CD4-positive, alpha-beta T cell treated with Interleukin-10 for 1 hour (primary cell): ENCODE data around the gene HHIP.

Experiments used
- DNase-seq: peaks from one replicate; pipeline ENCODE4 v3.0.0-alpha.2; 2020

HHIP gene

GRCh38 chr4:144709793-144710525 lies 64.0 kb downstream of the HHIP start:
- DNase-seq, result no peak

DNA sequence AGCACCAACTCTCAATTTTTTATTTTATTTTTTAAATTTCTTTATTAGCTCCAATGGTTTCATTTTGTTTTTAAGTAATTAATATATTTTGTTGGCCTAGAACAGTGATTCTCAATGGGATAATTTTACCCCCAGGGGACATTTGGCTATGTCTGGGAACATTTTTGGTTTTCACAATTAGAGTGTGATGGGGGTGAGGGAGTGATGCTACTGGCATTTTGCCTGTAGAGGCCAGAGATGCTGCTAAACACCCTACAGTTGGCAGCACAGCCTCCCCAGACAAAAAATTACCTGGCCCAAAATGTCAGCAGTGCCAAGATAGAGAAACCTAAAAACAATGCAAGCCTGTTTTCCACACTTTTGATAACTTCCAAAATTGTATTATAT lies 64.6 kb downstream of the HHIP start:
- no peak for DNase-seq

DNA sequence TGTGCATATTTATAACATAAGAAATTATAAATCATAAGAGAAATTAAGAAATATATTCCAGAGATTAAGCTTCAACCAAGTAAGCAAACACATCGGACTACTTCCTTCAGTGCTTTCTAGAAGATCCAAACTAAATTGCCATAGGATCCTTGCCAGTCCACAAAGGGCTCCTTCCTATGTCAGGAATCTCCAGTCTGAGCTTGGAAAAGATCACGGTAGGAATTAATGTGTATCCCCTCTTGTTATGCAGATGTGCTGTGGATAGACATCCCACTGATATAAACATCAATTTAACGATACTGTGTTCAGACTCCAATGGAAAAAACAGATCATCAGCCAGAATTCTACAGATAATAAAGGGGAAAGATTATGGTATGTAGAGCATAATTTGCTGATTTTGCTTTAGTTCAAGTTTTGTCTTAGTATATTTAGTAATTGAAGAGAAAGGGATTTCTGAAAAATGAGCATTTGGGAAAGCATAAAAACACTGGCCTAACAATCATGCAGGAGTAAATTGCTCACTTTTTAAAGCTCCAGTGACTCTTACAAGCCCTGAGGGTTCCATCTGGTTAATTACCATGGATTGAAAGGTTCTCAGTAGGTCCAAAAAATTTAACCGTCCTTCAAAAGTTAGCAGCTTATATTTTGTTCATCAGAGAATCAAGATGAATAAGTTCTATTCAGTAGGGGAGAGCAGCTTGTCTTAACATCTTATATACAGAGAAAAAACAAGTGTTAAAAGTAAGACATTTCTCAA lies 65.9 kb downstream of the HHIP start:
- DNase-seq, result no peak

DNA sequence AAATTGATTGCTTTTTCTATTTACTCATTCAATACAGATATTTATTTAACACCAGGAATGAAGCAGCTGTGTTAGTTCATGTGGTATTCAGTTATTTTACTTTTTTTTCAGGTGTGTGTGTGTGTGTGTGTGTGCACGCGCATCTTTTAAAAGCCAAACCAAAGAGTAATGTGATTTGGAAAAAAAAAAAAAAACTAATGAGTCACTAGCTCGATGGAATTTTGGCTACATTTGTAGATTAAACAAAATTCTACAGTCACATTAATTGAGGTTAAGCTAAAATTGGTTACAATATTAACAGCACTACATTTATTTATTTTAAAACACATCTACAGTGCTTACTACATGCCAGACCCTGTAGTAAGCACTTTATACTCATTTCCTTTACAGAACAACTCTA lies 66.8 kb downstream of the HHIP start:
- DNase-seq, result no peak

DNA sequence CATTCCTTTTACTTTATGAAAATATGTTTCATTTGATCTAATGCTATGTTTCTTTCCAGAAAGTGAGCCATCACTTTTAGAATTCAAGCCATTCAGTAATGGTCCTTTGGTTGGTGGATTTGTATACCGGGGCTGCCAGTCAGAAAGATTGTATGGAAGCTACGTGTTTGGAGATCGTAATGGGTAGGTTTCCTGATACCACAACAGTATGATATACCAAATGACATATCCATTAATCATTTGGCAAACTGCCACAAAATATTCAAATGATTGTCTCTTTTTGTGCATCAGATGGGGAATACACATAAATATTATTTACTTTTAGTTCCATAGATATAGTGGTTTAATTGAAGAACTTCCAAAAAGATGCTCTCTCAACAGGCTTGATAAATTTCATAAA lies 68.2 kb downstream of the HHIP start:
- DNase-seq, result no peak

- DNase-seq, result no peak
Observed at GRCh38 chr4:144715230-144715629, 69.3 kb downstream of the HHIP start.

GRCh38 chr4:144716778-144717177 lies 70.8 kb downstream of the HHIP start:
- no peak for DNase-seq

GRCh38 chr4:144718958-144719512 lies 73.1 kb downstream of the HHIP start:
- no peak for DNase-seq

GRCh38 chr4:144720491-144720890 lies 74.5 kb downstream of the HHIP start:
- DNase-seq, result no peak

GRCh38 chr4:144721994-144722393 lies 76.0 kb downstream of the HHIP start:
- DNase-seq, result no peak

GRCh38 chr4:144723471-144723870 lies 77.5 kb downstream of the HHIP start:
- no peak for DNase-seq

DNA sequence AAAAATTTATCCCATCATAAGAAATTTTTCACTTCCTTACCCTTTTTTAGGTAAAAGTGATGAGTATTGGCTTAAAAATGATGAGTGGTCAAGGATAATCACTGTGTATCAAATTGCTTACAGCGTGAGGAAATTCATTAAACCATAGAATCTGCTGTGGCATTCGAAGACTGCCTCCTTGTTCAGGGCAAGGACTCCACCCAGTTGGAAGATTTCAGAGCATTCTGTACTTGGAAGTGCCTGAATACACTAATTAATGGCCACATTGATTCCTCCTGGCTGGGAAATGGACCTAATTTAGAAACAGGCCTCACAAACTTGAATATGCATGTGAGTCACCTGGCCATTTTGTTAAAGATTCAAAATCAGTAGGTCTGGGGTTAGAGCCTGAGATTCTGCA lies 83.2 kb downstream of the HHIP start:
- DNase-seq, result no peak

DNA sequence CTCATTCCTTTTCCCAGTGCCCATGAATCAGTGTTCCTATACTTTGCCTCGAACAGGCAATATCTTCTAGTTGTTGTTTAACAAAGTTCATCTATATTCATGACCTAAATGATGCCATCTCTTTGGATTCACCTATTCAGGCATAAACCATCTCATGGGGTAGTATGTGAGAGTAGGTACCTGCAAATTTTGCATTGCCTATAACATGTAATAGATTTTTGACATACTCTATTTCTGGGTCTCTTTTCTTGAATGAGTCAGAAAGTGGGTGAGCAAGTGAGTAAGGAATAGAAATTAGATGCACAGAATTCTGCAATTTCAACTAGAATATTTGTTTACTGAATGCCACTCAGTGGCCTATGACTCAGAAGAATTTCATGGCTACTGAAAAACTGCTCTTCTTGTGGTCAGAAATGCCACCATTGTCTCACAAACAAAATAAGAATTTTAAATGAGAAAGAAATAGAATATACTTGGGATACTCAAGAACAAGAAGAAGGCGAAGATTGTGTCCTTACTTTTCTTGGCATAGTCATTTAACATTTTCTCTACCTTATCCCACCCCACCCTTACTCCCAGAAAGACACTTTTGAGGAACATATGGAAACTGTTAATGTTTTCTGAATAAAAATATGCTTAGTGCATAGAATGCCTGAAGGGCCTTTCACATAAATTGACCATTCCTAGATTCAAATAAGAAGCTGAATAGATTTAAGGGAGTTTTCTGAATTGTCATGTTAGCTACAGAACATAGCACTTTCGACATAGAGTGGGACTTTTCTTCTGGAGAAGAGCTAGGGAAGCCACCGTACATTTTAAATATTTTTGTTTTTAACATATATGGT lies 86.8 kb downstream of the HHIP start:
- DNase-seq, result no peak

DNA sequence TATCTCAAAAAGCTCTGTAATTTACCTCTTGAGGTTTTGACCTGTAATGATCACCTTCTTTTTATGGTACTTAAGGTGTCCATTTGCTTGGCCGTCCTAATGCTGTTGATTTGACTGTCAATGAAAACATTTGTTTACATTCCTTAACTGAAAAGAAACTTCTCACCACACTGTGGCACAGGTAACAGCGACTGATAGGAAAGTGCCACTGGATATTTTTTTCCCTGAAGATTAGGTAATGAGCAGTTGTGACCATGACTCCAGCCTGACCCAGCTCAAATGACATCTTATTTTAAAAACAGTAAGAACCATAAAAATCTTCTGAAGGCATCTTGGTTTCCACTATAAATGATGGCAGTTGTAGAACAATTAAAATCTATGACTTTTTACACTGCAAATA lies 87.6 kb downstream of the HHIP start:
- DNase-seq, result no peak

GRCh38 chr4:144734522-144734921 lies 88.6 kb downstream of the HHIP start:
- no peak for DNase-seq

DNA sequence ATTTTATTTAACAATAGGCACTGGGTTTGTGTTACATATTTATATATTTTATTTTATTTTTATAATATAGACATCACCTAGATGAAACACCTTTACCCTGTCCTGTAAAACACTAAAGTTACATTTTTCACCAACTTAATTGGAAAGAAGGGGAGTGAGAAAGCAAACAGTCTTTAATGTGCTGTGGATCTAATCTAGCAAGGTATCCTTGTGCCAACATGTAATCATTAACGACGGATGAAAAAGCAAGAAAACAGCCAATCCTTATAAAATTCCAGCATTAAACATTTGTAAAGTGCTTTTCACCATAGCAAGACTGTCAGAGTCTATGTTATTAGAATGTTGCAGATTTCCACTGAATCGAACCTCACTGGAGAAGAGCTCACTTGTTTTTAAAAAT lies 92.7 kb downstream of the HHIP start:
- DNase-seq, result no peak

- DNase-seq, result no peak
Observed at GRCh38 chr4:144739511-144740033, 93.6 kb downstream of the HHIP start.

- DNase-seq, result no peak
Observed at GRCh38 chr4:144740316-144740715, 94.4 kb downstream of the HHIP start.

DNA sequence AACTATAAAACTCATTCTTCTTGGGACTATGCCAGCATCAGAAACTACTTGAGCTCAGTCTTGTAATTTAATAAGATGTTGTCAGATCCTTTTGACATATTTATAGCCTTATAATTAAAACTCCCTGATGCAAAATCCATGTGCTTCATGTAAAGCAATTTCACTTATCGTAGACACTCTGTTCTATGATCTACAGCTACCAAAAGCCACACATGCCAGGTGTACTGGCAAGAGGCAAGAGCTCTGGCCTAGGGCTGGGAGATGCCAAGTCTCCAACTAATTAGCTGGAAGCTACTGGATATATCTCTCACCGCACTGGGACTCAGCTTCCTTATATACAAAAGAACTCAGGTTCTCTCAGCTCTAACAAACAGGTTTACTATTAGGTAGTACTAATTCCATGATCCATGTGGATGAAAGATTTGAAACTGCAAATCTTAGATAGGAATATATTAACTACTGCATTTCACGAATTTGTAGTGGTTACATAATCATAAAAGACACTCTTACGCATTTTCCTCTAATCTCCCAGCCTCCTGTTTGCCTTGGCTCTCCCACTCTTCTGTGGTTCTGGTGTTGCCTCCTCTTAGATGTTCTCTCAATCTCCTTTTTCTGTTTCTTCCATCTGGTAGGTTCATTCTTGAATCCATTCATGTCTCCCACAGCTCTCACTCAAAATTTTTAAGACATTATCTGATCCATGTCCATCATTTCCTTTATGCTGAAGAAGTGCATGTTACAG lies 103.0 kb downstream of the HHIP start:
- no peak for DNase-seq

DNA sequence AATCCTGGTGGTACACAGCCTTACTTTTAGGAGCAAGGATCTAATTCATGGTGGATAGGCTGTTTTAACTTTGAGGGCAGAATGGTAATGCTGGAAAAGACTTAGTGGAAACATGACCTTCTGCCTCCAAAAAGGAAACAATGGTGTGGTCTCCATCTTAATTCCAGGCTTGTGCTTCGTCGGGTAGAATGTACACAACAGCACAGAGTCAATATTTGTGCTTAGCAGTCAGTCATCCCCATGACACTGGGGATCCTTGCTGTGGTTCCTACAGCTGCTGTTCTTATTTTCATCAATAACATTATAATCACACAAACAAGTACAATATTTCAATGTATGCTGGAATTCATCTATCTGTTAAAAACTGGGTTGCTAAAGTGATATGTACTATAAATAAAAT lies 104.4 kb downstream of the HHIP start:
- DNase-seq, result no peak

GRCh38 chr4:144754562-144755410 lies 108.8 kb downstream of the HHIP start:
- no peak for DNase-seq
